Neural cell (in vitro differentiated cells): ENCODE results near the gene GAB2. TPM values are rescaled to one million over a fixed set of nuclear protein-coding genes. Genes with fewer than 3 reads are reported as not detected.

Source experiments
- H2AFZ ChIP-seq: fragments of 200-600, 300-800 bp; sonication (generic), shearing (Covaris generic); 2 replicates; pipeline ENCODE4 v1.6.0; 2014; ENCODE audit warnings: low read depth, mild to moderate bottlenecking, antibody characterized with exemption, low read length, moderate library complexity
- H3F3A ChIP-seq: fragments of 200-600 bp; shearing (Covaris generic); 2 replicates; pipeline ENCODE4 v1.6.1; 2016; ENCODE audit warnings: mild to moderate bottlenecking, moderate library complexity, mixed read lengths, antibody characterized with exemption, low read length; ENCODE audit not compliant: insufficient read depth, poor library complexity, severe bottlenecking
- H3K27ac ChIP-seq: fragments of 200-600, 300-800 bp; sonication (generic), shearing (Covaris generic); 2 replicates; pipeline ENCODE4 v1.5.1; 2014; ENCODE audit warnings: mild to moderate bottlenecking, low read length, moderate library complexity
- H3K27me3 ChIP-seq: fragments of 300-800, 200-600 bp; sonication (generic), shearing (Covaris generic); 2 replicates; pipeline ENCODE4 v1.6.0; 2014; ENCODE audit warnings: mild to moderate bottlenecking, low read depth, low read length, moderate library complexity; ENCODE audit not compliant: insufficient read depth
- H3K36me3 ChIP-seq: fragments of 300-800, 200-600 bp; sonication (generic), shearing (Covaris generic); 2 replicates; pipeline ENCODE4 v1.5.1; 2014; ENCODE audit warnings: mild to moderate bottlenecking, antibody characterized with exemption, low read length, moderate library complexity; ENCODE audit not compliant: insufficient read depth
- H3K4me2 ChIP-seq: fragments of 300-800, 200-600 bp; sonication (generic), shearing (Covaris generic); 2 replicates; pipeline ENCODE4 v1.6.0; 2014; ENCODE audit warnings: mild to moderate bottlenecking, low read length
- H3K4me3 ChIP-seq: fragments of 300-800, 200-600 bp; sonication (generic), shearing (Covaris generic); 2 replicates; pipeline ENCODE4 v1.5.1; 2014; ENCODE audit warnings: mild to moderate bottlenecking, low read length, moderate library complexity
- H3K79me2 ChIP-seq: fragments of 200-600 bp; shearing (Covaris generic); replicated peaks from 2 replicates; pipeline ENCODE4 v1.6.0; 2014; ENCODE audit warnings: mild to moderate bottlenecking, low read length, moderate library complexity; ENCODE audit not compliant: insufficient read depth
- H3K9ac ChIP-seq: fragments of 300-800, 200-600 bp; sonication (generic), shearing (Covaris generic); 2 replicates; pipeline ENCODE4 v1.6.1; 2016; ENCODE audit warnings: mild to moderate bottlenecking, low read length, mixed read lengths
- H3K9me2 ChIP-seq: fragments of 200-600 bp; shearing (Covaris generic); 2 replicates; pipeline ENCODE4 v1.6.1; 2016; ENCODE audit warnings: mild to moderate bottlenecking, low read length, mixed read lengths; ENCODE audit not compliant: insufficient read depth
- H3K9me3 ChIP-seq: fragments of 200-600, 300-800 bp; sonication (generic), shearing (Covaris generic); 2 replicates; pipeline ENCODE4 v1.6.1; 2016; ENCODE audit warnings: mild to moderate bottlenecking, mixed run types, low read length, moderate library complexity, mixed read lengths
- H4K20me1 ChIP-seq: fragments of 200-600 bp; shearing (Covaris generic); 2 replicates; pipeline ENCODE4 v1.6.1; 2016; ENCODE audit warnings: mild to moderate bottlenecking, mixed run types; ENCODE audit not compliant: insufficient read depth
- CTCF ChIP-seq: fragments of 450-650 bp; IDR thresholded peaks from 2 replicates; pipeline ENCODE4 v1.5.1; 2014; ENCODE audit warnings: antibody characterized with exemption, mild to moderate bottlenecking, moderate library complexity; ENCODE audit not compliant: poor library complexity, severe bottlenecking
- EP300 ChIP-seq: fragments of 450-650 bp; conservative IDR thresholded peaks from 2 replicates; pipeline ENCODE4 v1.6.1; 2014; ENCODE audit warnings: antibody characterized with exemption, mild to moderate bottlenecking, moderate library complexity; ENCODE audit not compliant: poor library complexity, severe bottlenecking
- EZH2 ChIP-seq: fragments of 200-600, 300-800 bp; shearing (Covaris generic), sonication (generic); IDR thresholded peaks from 2 replicates; pipeline ENCODE4 v1.6.1; 2014; ENCODE audit warnings: antibody characterized with exemption, low read length, borderline replicate concordance, mild to moderate bottlenecking; ENCODE audit not compliant: insufficient read depth, poor library complexity, severe bottlenecking
- MXI1 ChIP-seq: fragments of 450-650 bp; conservative IDR thresholded peaks from 2 replicates; pipeline ENCODE4 v1.6.1; 2014; ENCODE audit warnings: antibody characterized with exemption, mild to moderate bottlenecking; ENCODE audit not compliant: poor library complexity, severe bottlenecking
- POLR2AphosphoS5 ChIP-seq: IDR thresholded peaks from 2 replicates; pipeline ENCODE4 v1.6.1; 2012
- RAD21 ChIP-seq: fragments of 450-650 bp; conservative IDR thresholded peaks from 2 replicates; pipeline ENCODE4 v1.6.1; 2014; ENCODE audit warnings: antibody characterized with exemption, mild to moderate bottlenecking, moderate library complexity
- SMC3 ChIP-seq: fragments of 450-650 bp; conservative IDR thresholded peaks from 2 replicates; pipeline ENCODE4 v1.6.1; 2014; ENCODE audit warnings: antibody characterized with exemption, mild to moderate bottlenecking, moderate library complexity; ENCODE audit not compliant: poor library complexity
- TAF1 ChIP-seq: IDR thresholded peaks from 2 replicates; pipeline ENCODE4 v1.6.1; 2012; ENCODE audit warnings: low read depth
- polyA plus RNA-seq: library from polyadenylated mRNA; depleted of rRNA; stranded (reverse); fragments of >200 nt; gene quantifications from 2 replicates; pipeline ENCODE4 v1.2.3, GENCODE V29; 2014
- TF ChIP-seq, protein P1 (sequence below): IDR thresholded peaks from 2 replicates; pipeline ENCODE4 v1.6.1; 2012; ENCODE audit warnings: borderline replicate concordance

GAB2 gene
- polyA plus RNA-seq, 1 donor from 2014 or later, result 21.9 TPM

DNA sequence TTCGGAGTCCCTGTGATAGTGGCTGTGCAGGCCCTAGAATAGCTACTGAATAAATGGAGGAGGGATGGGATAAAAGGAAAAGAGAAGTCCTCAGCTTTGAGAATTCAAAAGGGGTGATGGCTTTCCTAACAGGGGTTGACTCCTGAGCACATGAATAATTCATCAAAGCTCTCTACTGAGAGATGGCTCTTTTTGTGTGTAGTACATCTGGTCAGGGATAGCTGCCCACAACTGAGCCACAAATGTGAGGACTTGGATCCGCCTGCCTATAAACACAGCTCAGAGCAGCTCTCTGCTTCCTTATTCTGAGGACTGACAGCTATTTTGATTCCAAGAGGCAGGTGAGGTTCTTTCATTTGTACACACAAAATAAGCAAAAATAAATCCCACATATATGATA is 146.6 kb downstream of the GAB2 start:
- no peak overlapping the region for H3K27ac ChIP-seq
- no peaks in the 10 kb centered on the region for H3K27me3 ChIP-seq

GRCh38 chr11:78269806-78270205 is 147.8 kb downstream of the GAB2 start:
- Histone ChIP-seq H4K20me1 (no peaks in the 10 kb centered on the region), H3K27ac (no peak overlapping the region), H3K27me3 (no peaks in the 10 kb centered on the region), H3K9me3 (peaks cover 4% of the 10 kb centered on the region), H3K4me2 (no peak overlapping the region), H3F3A (no peaks in the 10 kb centered on the region), H3K79me2 (no peaks in the 10 kb centered on the region), H2AFZ (no peak overlapping the region), H3K9me2 (no peaks in the 10 kb centered on the region), H3K36me3 (peaks cover 11% of the 10 kb centered on the region), H3K4me3 (no peak overlapping the region), H3K9ac (no peak overlapping the region)
- TF ChIP-seq TAF1 (no peak), RAD21 (no peak), POLR2AphosphoS5 (no peak), EP300 (no peak), EZH2 (no peak), MXI1 (no peak), CTCF (no peak), SMC3 (no peak)
- TF ChIP-seq, protein P1, sequence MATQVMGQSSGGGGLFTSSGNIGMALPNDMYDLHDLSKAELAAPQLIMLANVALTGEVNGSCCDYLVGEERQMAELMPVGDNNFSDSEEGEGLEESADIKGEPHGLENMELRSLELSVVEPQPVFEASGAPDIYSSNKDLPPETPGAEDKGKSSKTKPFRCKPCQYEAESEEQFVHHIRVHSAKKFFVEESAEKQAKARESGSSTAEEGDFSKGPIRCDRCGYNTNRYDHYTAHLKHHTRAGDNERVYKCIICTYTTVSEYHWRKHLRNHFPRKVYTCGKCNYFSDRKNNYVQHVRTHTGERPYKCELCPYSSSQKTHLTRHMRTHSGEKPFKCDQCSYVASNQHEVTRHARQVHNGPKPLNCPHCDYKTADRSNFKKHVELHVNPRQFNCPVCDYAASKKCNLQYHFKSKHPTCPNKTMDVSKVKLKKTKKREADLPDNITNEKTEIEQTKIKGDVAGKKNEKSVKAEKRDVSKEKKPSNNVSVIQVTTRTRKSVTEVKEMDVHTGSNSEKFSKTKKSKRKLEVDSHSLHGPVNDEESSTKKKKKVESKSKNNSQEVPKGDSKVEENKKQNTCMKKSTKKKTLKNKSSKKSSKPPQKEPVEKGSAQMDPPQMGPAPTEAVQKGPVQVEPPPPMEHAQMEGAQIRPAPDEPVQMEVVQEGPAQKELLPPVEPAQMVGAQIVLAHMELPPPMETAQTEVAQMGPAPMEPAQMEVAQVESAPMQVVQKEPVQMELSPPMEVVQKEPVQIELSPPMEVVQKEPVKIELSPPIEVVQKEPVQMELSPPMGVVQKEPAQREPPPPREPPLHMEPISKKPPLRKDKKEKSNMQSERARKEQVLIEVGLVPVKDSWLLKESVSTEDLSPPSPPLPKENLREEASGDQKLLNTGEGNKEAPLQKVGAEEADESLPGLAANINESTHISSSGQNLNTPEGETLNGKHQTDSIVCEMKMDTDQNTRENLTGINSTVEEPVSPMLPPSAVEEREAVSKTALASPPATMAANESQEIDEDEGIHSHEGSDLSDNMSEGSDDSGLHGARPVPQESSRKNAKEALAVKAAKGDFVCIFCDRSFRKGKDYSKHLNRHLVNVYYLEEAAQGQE, result no peak

More for the DNA sequence above, 146.6 kb downstream of the GAB2 start:
- Histone ChIP-seq H3K9ac (no peak overlapping the region), H3K4me2 (no peak overlapping the region), H4K20me1 (no peaks in the 10 kb centered on the region), H2AFZ (no peak overlapping the region), H3K4me3 (no peak overlapping the region), H3K9me2 (no peaks in the 10 kb centered on the region), H3F3A (no peaks in the 10 kb centered on the region), H3K36me3 (peaks cover 11% of the 10 kb centered on the region), H3K79me2 (no peaks in the 10 kb centered on the region), H3K9me3 (peaks cover 4% of the 10 kb centered on the region)
- TF ChIP-seq TAF1 (no peak), POLR2AphosphoS5 (no peak), CTCF (no peak), EP300 (no peak), EZH2 (no peak), RAD21 (no peak), MXI1 (no peak), SMC3 (no peak)
- TF ChIP-seq, protein P1, result no peak
